ENCODE data around the gene MTUS2.

DNA sequence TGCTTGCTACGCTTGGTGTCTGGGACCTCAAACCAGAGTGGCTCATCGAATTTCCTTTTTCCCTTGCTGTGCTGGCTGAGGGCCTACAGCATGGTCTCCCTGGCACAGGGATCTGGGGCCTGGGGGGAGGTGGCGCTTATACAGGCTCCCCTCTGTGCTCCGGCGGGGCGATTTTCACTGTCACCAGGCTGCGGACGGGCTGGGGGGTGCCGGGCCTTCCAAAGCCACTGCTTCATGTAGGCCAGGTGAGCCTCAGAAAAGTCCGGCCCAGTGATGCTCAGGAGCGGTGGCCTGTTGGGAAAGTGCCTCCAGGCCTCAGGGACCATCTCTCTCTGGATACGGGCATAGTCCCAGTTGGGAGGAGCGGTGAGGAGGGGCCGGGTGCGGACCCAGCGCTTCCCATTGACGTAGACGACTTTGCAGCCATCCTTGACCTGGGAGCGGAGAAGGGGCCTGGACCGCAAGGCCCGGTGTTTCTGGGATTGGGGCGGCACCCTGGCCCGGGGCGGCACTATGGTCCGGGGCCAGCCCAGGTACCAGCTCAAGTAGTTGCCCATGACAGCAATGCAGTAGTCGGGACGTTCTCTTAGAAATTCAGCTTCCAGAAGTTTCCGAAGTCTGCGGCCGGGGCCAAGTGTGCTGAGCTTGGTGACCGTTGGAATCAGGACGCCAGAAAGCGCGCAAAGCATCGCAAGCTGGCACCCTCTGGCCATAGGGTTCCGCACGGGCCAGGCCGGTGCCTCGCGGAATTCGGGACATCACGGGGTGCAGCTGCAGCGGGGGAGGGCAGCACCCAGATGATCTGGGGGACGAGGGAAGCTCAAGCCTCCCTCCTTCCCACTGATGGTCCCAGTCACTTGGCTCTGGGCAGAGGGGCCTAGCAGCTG, 519.5 kb downstream of the MTUS2 start:
- TF ChIP-seq, protein P1, sequence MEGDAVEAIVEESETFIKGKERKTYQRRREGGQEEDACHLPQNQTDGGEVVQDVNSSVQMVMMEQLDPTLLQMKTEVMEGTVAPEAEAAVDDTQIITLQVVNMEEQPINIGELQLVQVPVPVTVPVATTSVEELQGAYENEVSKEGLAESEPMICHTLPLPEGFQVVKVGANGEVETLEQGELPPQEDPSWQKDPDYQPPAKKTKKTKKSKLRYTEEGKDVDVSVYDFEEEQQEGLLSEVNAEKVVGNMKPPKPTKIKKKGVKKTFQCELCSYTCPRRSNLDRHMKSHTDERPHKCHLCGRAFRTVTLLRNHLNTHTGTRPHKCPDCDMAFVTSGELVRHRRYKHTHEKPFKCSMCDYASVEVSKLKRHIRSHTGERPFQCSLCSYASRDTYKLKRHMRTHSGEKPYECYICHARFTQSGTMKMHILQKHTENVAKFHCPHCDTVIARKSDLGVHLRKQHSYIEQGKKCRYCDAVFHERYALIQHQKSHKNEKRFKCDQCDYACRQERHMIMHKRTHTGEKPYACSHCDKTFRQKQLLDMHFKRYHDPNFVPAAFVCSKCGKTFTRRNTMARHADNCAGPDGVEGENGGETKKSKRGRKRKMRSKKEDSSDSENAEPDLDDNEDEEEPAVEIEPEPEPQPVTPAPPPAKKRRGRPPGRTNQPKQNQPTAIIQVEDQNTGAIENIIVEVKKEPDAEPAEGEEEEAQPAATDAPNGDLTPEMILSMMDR (IDR thresholded peaks at IDR 0.05; ENCODE audit: borderline replicate concordance, extremely low read depth, low read length, poor library complexity, severe bottlenecking) = no peak
- TF ChIP-seq EZH2 (IDR thresholded peaks at IDR 0.05; ENCODE audit: borderline replicate concordance, low read depth, low read length, severe bottlenecking) = no peak

Measured in DND-41 (cell line).